C4-2B (cell line): ENCODE results near the gene CAMTA1.

ENCODE experiments used
- H3K27ac ChIP-seq: fragments of 450-650 bp; 2 replicates; pipeline ENCODE4 v1.5.1; 2017
- CTCF ChIP-seq: fragments of 450-650 bp; conservative IDR thresholded peaks from 2 replicates; pipeline ENCODE4 v1.5.1; 2017; ENCODE audit warnings: mild to moderate bottlenecking
- ZFX ChIP-seq: fragments of 450-650 bp; IDR thresholded peaks from 2 replicates; pipeline ENCODE4 v1.6.1; 2017

The CAMTA1 gene

GRCh38 chr1:7448986-7449385 lies 663.7 kb downstream of the CAMTA1 start:
- TF ChIP-seq ZFX = no peak
- TF ChIP-seq CTCF = no peak
- H3K27ac ChIP-seq = no peak overlapping the region

- no peak overlapping the region for H3K27ac ChIP-seq
- no peak for TF ChIP-seq ZFX
- TF ChIP-seq CTCF = no peak
Measured at GRCh38 chr1:7449750-7450149, 664.5 kb downstream of the CAMTA1 start.

GRCh38 chr1:7450838-7451237 lies 665.6 kb downstream of the CAMTA1 start:
- no peak overlapping the region for H3K27ac ChIP-seq
- no peak for TF ChIP-seq CTCF
- no peak for TF ChIP-seq ZFX

GRCh38 chr1:7453038-7453437 lies 667.8 kb downstream of the CAMTA1 start:
- TF ChIP-seq CTCF (no peak), ZFX (no peak)
- H3K27ac ChIP-seq = no peak overlapping the region

GRCh38 chr1:7454052-7454815 lies 669.0 kb downstream of the CAMTA1 start:
- TF ChIP-seq CTCF (no peak; the same call in 1 of the 2 replicates), ZFX (no peak)
- H3K27ac ChIP-seq = no peak overlapping the region

GRCh38 chr1:7454895-7455784 lies 669.9 kb downstream of the CAMTA1 start:
- no peak for TF ChIP-seq CTCF
- no peak for TF ChIP-seq ZFX
- H3K27ac ChIP-seq = no peak overlapping the region
